K562 (cell line): Measurements from ENCODE around the gene NFKBIA. TPM values are rescaled to one million over a fixed set of nuclear protein-coding genes. Genes with fewer than 3 reads are reported as not detected.
A peak's percentile ranks its signal among the peaks of the same experiment; 100 is the strongest.

Experiments used
- KAT8 ChIP-seq: fragments of 450-650 bp; IDR thresholded peaks from 2 replicates; pipeline ENCODE4 v1.6.1; 2016; ENCODE audit warnings: low read depth, mild to moderate bottlenecking
- MAFG ChIP-seq: fragments of 450-650 bp; conservative IDR thresholded peaks from 2 replicates; pipeline ENCODE4 v1.6.1; 2016; ENCODE audit warnings: missing genetic modification characterization, missing compliant biosample characterization
- POLR2A ChIP-seq: fragments of 450-650 bp; conservative IDR thresholded peaks from 2 replicates; pipeline ENCODE4 v1.6.1; 2016
- POLR2H ChIP-seq: IDR thresholded peaks from 2 replicates; pipeline ENCODE4 v1.6.1; 2016; ENCODE audit warnings: missing genetic modification characterization, low read depth, mild to moderate bottlenecking, control low read depth, missing compliant biosample characterization, moderate library complexity
- SIRT6 ChIP-seq: IDR thresholded peaks from one replicate; pipeline ENCODE4 v1.6.1; 2012; ENCODE audit warnings: low read depth, mild to moderate bottlenecking, control low read depth, inconsistent platforms, low read length, moderate library complexity
- TBP ChIP-seq: optimal IDR thresholded peaks from 2 replicates; pipeline ENCODE3; 2011; ENCODE audit warnings: low read depth, low read length, improper control_type of control experiment
- XRCC5 ChIP-seq: fragments of 200-400 bp; formaldehyde crosslinking; IDR thresholded peaks from 2 replicates; pipeline ENCODE4 v1.6.1; 2017; ENCODE audit warnings: low read depth, mild to moderate bottlenecking, low read length
- YY1 ChIP-seq, 3 experiments: IDR thresholded peaks; 2 replicates each; pipeline ENCODE4 v1.6.1; 2011; ENCODE audit warnings: low read length in 2 of 3, mild to moderate bottlenecking in 2 of 3, moderate library complexity in 2 of 3, borderline replicate concordance in 1 of 3, control low read depth in 1 of 3, low read depth in 1 of 3; ENCODE audit not compliant: insufficient read depth in 3 of 3, insufficient replicate concordance in 2 of 3, control insufficient read depth in 1 of 3, insufficient read length in 1 of 3; ENCODE audit errors: extremely low read depth in 1 of 3
- ZNF696 ChIP-seq: fragments of 250-450 bp; sonication (Bioruptor Pico); conservative IDR thresholded peaks from 2 replicates; pipeline ENCODE4 v1.4.0; 2020; ENCODE audit warnings: mild to moderate bottlenecking, moderate library complexity
- polyA plus RNA-seq, 8 experiments: library from polyadenylated mRNA; depleted of rRNA in 4 of 8; stranded (reverse) in 5 of 8; unstranded in 3 of 8; fragments of >200 nt; fragmentation: Nextera tagmentation in 2 of 8; fragmentation: Illumina TruSeq in 1 of 8; extraction: Ambion mirVana in 2 of 8; extraction: Trizol in 1 of 8; gene quantifications; 2 replicates each; pipeline versions ENCODE4 v1.2.1 to v1.2.3, GENCODE V29; 2011 to 2014; ENCODE audit warnings: inconsistent platforms in 1 of 8, missing spikeins in 1 of 8
- total RNA-seq, 7 experiments: library from RNA; depleted of rRNA in 6 of 7; stranded (reverse); fragments of >200 nt in 6 of 7; fragmentation: Illumina TruSeq in 2 of 7; extraction: Trizol in 2 of 7; gene quantifications; 2 replicates each; pipeline versions ENCODE4 v1.2.1 to v1.2.3, GENCODE V29; 2011 to 2021; ENCODE audit warnings: low replicate concordance in 1 of 7
- TF ChIP-seq, protein P1 (sequence below): fragments of 250-450 bp; sonication (Bioruptor Pico); IDR thresholded peaks from 2 replicates; pipeline ENCODE4 v1.4.0; 2020; ENCODE audit warnings: mild to moderate bottlenecking
- TF ChIP-seq, protein P2 (sequence below): fragments of 250-450 bp; sonication (Bioruptor Pico); IDR thresholded peaks from 2 replicates; pipeline ENCODE4 v1.8.0; 2021; ENCODE audit warnings: mild to moderate bottlenecking, moderate library complexity
- TF ChIP-seq, protein P3 (sequence below): fragments of 200-800 bp; sonication (Bioruptor generic); IDR thresholded peaks from 2 replicates; pipeline ENCODE4 v1.6.1; 2017; ENCODE audit warnings: missing genetic modification characterization, missing compliant biosample characterization
- TF ChIP-seq, protein P4 (sequence below): fragments of 450-650 bp; IDR thresholded peaks from 2 replicates; pipeline ENCODE4 v1.6.1; 2017; ENCODE audit warnings: antibody characterized with exemption, mild to moderate bottlenecking
- TF ChIP-seq, protein P5 (sequence below): fragments of 450-650 bp; formaldehyde crosslinking; IDR thresholded peaks from 2 replicates; pipeline ENCODE4 v1.4.0; 2022; ENCODE audit warnings: missing genetic modification characterization

The NFKBIA gene
- total and polyA plus RNA-seq, 9 of the 15 experiments (the other 6 are each of a cell fraction or from before 2014, with no cell fraction given), result 6.9 to 31.8 (median 18.2) TPM

DNA sequence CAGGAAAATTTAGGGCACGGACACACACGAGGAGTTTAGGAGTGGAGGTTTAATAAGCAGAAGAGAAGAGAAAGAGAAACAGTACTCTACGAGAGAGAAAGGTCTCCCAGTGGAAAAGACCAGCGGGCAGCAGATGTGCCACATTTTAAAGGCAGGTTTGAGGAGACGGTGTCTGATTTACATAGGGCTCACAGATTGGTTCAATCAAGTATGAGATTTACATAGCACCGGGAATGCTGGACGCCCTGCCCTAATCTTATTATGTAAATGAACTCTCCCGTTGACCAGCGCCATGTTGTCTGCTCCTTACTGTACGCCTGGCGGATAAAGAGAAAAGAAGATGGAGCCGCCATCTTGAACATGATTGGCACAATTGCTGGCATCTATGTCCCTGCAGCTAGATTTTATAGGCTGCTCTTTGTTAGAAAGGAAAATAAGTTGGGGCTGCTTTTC, 17.9 kb downstream of the NFKBIA start (continued):
- TF ChIP-seq SIRT6 (no peak), POLR2A (peak; percentile 60; the same call in 1 of the 2 replicates), POLR2H (tag) (peak; percentile 64), YY1 (IDR thresholded peaks at IDR 0.05; ENCODE audit: borderline replicate concordance in 1 of 3, control insufficient read depth in 1 of 3, extremely low read depth in 1 of 3, insufficient read depth in 3 of 3, insufficient read length in 1 of 3, insufficient replicate concordance in 2 of 3, low read depth in 1 of 3, low read length in 2 of 3) (peak; percentile 70 to 97 (median 84)), KAT8 (peak; percentile 91), XRCC5 (no peak), TBP (peak; percentile 63), ZNF696 (CRISPR knock-in tag) (no peak), MAFG (tag) (no peak)
- TF ChIP-seq, protein P1, sequence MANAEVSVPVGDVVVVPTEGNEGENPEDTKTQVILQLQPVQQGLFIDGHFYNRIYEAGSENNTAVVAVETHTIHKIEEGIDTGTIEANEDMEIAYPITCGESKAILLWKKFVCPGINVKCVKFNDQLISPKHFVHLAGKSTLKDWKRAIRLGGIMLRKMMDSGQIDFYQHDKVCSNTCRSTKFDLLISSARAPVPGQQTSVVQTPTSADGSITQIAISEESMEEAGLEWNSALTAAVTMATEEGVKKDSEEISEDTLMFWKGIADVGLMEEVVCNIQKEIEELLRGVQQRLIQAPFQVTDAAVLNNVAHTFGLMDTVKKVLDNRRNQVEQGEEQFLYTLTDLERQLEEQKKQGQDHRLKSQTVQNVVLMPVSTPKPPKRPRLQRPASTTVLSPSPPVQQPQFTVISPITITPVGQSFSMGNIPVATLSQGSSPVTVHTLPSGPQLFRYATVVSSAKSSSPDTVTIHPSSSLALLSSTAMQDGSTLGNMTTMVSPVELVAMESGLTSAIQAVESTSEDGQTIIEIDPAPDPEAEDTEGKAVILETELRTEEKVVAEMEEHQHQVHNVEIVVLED (CRISPR knock-in tag), result no peak
- TF ChIP-seq, protein P2, sequence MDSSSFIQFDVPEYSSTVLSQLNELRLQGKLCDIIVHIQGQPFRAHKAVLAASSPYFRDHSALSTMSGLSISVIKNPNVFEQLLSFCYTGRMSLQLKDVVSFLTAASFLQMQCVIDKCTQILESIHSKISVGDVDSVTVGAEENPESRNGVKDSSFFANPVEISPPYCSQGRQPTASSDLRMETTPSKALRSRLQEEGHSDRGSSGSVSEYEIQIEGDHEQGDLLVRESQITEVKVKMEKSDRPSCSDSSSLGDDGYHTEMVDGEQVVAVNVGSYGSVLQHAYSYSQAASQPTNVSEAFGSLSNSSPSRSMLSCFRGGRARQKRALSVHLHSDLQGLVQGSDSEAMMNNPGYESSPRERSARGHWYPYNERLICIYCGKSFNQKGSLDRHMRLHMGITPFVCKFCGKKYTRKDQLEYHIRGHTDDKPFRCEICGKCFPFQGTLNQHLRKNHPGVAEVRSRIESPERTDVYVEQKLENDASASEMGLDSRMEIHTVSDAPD (CRISPR knock-in tag), result no peak
- TF ChIP-seq, protein P3, sequence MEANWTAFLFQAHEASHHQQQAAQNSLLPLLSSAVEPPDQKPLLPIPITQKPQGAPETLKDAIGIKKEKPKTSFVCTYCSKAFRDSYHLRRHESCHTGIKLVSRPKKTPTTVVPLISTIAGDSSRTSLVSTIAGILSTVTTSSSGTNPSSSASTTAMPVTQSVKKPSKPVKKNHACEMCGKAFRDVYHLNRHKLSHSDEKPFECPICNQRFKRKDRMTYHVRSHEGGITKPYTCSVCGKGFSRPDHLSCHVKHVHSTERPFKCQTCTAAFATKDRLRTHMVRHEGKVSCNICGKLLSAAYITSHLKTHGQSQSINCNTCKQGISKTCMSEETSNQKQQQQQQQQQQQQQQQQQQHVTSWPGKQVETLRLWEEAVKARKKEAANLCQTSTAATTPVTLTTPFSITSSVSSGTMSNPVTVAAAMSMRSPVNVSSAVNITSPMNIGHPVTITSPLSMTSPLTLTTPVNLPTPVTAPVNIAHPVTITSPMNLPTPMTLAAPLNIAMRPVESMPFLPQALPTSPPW (CRISPR knock-in tag), result 0 out of 2 replicates have a peak, but pooled peaks have one; percentile 13
- TF ChIP-seq, protein P4, sequence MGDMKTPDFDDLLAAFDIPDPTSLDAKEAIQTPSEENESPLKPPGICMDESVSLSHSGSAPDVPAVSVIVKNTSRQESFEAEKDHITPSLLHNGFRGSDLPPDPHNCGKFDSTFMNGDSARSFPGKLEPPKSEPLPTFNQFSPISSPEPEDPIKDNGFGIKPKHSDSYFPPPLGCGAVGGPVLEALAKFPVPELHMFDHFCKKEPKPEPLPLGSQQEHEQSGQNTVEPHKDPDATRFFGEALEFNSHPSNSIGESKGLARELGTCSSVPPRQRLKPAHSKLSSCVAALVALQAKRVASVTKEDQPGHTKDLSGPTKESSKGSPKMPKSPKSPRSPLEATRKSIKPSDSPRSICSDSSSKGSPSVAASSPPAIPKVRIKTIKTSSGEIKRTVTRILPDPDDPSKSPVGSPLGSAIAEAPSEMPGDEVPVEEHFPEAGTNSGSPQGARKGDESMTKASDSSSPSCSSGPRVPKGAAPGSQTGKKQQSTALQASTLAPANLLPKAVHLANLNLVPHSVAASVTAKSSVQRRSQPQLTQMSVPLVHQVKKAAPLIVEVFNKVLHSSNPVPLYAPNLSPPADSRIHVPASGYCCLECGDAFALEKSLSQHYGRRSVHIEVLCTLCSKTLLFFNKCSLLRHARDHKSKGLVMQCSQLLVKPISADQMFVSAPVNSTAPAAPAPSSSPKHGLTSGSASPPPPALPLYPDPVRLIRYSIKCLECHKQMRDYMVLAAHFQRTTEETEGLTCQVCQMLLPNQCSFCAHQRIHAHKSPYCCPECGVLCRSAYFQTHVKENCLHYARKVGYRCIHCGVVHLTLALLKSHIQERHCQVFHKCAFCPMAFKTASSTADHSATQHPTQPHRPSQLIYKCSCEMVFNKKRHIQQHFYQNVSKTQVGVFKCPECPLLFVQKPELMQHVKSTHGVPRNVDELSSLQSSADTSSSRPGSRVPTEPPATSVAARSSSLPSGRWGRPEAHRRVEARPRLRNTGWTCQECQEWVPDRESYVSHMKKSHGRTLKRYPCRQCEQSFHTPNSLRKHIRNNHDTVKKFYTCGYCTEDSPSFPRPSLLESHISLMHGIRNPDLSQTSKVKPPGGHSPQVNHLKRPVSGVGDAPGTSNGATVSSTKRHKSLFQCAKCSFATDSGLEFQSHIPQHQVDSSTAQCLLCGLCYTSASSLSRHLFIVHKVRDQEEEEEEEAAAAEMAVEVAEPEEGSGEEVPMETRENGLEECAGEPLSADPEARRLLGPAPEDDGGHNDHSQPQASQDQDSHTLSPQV, result peak; percentile 80
- TF ChIP-seq, protein P5, sequence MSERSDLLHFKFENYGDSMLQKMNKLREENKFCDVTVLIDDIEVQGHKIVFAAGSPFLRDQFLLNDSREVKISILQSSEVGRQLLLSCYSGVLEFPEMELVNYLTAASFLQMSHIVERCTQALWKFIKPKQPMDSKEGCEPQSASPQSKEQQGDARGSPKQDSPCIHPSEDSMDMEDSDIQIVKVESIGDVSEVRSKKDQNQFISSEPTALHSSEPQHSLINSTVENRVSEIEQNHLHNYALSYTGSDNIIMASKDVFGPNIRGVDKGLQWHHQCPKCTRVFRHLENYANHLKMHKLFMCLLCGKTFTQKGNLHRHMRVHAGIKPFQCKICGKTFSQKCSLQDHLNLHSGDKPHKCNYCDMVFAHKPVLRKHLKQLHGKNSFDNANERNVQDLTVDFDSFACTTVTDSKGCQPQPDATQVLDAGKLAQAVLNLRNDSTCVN, result no peak
